T-helper 9 cell (primary cell): Measurements from ENCODE around the gene LMBR1.
"Not testable (repeated sequence)": the region's sequence is repeated elsewhere in the genome, so short reads cannot be mapped to it uniquely, and the experiment has no call there.

Source experiments
- DNase-seq: peaks from one replicate; pipeline ENCODE4 v3.0.0-alpha.2; 2020

LMBR1 gene

GRCh38 chr7:156906200-156906649, 13.2 kb upstream of the LMBR1 start:
- no peak for DNase-seq

- no peak for DNase-seq
These were observed 10.4 kb upstream of the LMBR1 start for GRCh38 chr7:156903232-156903909.

- not testable (repeated sequence) for DNase-seq
These were observed 7.1 kb upstream of the LMBR1 start for GRCh38 chr7:156900093-156900492.

DNA sequence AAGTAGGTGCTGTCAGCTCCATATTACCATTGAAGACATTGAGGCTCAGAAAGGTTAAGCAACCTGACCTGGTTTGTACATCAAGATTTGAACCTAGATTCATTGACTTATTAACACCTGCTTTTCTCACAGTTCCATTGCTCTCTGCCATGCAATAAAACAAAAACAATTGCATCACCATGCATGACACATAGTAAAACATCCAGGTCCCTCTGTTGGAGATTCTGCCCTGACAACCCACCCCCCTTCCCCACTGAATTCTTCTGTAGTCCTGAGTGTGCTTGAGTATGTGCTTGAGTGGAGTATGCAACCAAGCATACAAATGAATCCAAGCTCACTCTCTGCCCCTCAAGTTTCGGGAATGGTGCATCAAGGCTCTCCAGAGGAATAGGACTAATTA, 6.0 kb upstream of the LMBR1 start:
- no peak for DNase-seq

- no peak for DNase-seq
These were observed 4.7 kb upstream of the LMBR1 start for GRCh38 chr7:156897673-156898072.

DNA sequence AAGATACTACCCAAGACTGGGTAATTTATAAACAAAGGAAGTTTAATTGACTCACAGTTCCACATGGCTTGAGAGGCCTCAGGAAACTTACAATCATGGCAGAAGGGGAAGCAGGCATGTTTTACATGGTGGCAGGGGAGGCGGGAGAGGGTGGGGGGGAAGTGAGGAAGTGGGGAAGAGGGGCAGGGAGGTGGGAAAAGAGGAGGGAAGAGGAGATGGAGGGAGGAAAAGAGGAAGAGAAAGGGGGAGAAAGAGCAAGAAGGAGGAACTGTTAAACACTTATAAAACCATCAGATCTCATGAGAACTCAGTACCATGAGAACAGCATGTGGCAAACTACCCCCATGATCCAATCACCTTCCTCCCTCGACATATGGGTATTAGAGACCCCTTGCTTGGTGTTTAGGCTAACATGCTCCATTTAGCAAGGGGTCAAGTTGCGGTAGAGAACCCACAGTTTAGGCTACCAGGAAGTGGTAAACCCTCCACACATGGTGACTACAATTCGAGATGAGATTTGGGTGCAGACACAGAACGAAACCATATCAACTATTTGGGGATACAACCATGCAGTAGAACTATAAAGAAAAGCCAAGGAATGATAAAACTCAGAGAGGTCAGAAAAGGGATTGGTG, 3.5 kb upstream of the LMBR1 start:
- no peak for DNase-seq

DNA sequence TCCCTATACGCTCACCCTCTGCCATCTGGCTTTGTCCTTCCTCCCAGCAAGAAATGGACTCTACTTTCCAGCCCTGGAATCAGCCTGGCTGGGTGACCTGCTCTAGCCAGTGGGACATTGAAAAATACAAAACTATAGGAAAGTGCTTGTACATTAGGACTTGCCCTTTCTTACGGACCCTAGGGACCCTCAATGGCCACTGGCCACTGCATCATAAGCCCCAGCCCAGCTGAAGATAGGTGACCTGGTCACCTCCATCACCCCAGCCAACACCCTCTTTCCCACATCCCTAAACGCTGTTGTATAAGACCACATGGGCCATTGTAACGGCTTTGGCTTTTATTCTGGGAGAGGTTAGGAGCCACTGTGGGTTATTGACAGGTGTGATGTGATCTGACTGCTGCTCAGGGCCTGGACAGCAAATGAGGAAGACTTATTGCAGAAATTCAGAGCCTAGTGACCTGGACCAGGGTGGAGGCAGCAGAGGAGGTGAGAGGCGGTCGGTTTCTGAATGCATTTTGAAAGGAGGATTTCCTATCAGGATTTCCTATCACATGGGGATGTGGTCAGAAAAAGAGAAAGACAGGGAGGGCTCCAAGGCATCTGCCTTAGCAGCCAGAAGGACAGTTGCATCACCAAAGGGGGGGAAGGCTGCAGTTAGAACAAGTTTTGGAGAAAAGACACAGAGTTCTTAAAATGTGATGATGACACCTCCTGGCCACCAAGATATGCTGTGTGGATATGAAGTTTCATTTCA, 2.2 kb upstream of the LMBR1 start:
- DNase-seq: no peak

DNA sequence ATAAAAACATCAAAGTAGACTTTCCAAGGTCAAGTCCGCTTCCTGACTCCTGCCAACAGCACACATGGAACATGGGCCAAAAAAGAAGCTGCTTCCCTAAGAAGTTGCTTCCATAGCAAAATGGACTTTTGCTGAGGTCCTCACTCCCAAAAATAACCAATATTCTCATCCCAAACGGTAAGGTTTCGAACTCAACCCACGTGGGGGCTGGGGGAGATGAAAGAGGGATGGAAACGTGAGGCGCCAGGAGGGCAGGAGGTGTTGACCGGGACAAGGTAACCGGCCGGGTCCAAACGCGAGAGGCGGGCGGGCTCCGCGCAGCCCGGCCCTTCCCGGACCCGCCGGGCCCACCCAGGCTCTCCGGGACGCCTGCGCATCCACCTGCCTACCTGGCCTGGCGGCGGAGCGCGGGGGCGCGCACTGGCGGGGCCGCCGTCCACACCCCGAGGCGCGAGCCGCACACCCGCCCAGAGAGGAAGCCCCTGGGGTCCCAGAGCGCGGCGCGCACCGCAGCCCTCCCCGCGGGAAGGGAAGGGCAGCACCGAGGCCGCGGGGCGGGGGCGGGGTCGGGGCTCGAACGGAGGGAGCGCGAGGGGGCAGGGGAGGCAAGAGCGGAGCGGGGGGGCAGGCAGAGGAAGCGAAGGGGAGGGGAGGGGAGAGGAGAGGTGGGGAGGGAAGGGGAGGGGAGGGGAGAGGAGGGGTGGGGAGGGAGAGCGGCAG, 742 bp downstream of the LMBR1 start:
- DNase-seq: peak; percentile 60

- no peak for DNase-seq
These were observed 3.2 kb downstream of the LMBR1 start for GRCh38 chr7:156889746-156890145.

DNA sequence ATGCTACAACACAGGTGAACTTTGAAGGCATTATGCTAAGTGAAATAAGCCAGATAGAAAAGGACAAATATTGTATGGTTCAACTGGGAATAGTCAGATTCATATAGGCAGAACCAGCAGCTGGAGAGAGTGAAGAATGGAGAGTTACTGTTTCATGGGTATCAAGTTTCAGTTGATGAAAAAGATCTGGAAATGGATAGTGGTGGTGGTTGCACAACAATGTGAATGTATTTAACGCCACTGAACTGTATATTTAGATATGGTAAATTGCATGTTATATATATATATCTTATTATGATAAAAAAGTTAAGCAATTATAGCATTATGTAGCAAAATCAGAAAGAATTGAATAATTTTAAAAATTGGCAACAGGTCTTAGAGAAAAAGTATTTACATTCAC, 3.9 kb downstream of the LMBR1 start:
- DNase-seq: no peak

- no peak for DNase-seq
These were observed 6.8 kb downstream of the LMBR1 start for GRCh38 chr7:156886020-156886795.

DNA sequence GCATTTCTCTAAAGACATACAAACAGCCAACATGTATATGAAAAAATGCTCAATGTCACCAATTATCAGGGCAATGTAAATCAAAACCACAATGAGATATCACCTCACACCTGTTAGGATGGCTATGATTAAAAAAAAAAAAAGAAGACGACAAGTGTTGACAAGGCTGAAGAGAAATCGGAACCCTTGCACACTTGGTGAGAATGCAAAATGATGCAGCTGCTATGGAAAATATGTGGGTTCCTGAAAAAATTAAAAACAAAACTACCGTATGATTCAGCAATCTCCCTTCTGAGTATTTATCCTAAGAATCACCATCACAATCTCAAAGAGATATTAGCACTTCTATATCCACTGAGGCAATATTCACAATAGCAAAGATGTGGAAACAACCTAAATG, 11.3 kb downstream of the LMBR1 start:
- DNase-seq: no peak

DNA sequence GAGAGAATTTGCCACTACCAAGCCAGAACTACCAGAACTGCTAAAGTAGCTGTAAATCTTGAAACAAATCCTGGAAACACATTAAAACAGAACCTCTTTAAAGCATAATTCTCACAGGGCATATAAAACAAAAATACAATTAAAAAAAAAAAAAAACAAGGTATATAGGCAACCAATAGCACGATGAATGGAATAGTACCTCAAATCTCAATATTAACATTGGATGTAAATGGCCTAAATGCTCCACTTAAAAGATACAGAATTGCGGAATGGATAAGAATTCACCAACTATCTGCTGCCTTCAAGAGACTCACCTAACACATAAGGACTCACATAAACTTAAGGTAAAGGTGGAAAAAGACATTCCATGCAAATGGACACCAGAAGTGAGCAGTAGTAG, 17.2 kb downstream of the LMBR1 start:
- no peak for DNase-seq

DNA sequence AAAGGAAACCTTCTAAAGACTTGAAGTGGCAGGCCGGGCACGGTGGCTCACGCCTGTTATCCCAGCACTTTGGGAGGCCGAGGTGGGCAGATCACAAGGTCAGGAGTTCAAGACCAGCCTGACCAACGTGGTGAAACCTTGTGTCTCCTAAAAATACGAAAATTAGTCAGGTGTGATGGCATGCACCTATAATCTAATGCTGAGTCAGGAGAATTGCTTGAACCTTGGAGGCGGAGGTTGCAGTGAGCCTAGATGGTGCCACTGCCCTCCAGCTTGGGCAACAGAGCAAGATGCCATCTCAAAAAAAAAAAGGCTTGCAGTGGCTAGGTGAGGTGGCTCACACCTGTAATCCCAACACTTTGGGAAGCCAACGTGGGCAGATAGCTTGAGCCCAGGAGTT, 24.6 kb downstream of the LMBR1 start:
- DNase-seq: not testable (repeated sequence)

DNA sequence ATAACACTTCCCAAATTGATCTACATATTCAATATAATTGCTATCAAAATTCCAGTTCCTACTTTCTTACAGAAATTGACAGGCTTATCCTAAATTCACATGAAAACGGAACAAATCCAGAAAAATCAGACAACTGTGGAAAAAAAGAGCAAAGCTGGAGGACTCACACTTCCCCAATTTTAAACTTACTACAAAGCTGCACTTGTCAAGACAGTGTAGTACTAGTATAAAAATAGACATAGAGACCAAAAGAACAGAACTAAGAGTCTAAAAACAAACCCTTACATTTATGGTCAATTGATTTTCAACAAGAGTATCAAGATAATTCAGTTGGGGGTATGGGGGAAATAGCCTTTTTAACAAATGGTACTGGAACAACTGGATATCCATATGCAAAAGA, 27.5 kb downstream of the LMBR1 start:
- no peak for DNase-seq

DNA sequence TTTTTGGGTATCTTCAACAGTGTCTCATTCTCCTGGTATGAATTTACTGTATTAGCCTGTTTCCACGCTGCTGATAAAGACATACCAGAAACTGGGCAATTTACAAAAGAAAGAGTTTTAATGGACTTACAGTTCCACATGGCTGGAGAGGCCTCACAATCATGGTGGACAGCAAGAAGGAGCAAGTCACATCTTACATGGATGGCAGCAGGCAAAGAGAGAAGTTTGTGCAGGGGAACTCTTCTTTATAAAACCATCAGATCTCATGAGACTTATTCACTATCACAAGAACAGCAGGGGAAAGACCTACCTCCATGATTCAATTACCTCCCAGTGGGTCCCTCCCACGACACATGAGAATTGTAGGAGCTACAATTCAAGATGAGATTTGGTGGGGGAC, 31.0 kb downstream of the LMBR1 start:
- DNase-seq: not testable (repeated sequence)

DNA sequence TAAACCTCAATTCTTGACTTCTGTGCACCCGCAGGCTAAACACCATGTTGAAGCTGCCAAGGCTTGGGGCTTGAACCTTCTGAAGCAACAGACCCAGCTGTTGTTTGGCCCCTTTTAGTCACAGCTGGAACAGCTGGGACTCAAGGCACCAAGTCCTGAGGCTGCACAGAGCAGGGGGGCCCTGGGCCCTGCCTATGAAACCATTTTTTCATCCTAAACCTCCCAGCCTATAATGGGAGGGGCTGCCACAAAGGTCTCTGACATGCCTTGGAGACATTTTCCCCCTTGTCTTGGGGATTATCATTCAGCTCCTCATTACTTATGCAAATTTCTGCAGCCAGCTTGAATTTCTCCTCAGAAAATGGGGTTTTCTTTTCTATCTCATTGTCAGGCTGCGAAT, 31.8 kb downstream of the LMBR1 start:
- DNase-seq: no peak

- not testable (repeated sequence) for DNase-seq
These were observed 32.9 kb downstream of the LMBR1 start for GRCh38 chr7:156860099-156860498.

- DNase-seq: no peak
These were observed 34.5 kb downstream of the LMBR1 start for GRCh38 chr7:156858523-156858922.

DNA sequence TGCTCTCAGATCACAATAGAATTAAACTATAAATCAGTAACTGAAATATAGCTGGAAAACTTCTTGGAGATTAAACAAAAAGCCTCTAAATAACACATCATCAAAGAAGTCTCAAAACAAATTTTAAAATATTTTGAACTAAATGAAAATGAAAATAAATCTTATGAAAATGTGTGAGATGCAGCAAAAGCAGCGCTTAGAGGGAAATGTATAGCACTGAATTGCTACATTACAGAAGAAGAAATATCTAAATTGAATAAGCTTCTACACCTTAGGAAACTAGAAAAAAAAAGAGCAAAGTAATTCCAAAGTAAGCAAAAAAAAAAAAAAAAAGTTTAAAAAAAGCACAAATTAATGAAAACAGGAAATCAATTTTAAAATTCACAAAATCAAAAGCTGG, 35.2 kb downstream of the LMBR1 start:
- no peak for DNase-seq

GRCh38 chr7:156854654-156855053, 38.3 kb downstream of the LMBR1 start:
- DNase-seq: no peak

GRCh38 chr7:156848979-156849378, 44.0 kb downstream of the LMBR1 start:
- no peak for DNase-seq
